GM23248 (cell line): ENCODE measurements around the gene IQCF2. TPM values are rescaled to one million over a fixed set of nuclear protein-coding genes. Genes with fewer than 3 reads are reported as not detected.

Experiments
- DNase-seq: peaks from one replicate; pipeline ENCODE4 v3.0.0-alpha.2; 2015
- H2AFZ ChIP-seq: fragments of 200-600 bp; sonication (generic); 2 replicates; pipeline ENCODE4 v1.6.1; 2016; ENCODE audit warnings: antibody characterized with exemption
- H3F3A ChIP-seq: fragments of 200-600 bp; sonication (generic); 2 replicates; pipeline ENCODE4 v1.6.1; 2016; ENCODE audit warnings: mild to moderate bottlenecking, antibody characterized with exemption, mixed run types; ENCODE audit not compliant: insufficient read depth
- H3K27ac ChIP-seq: fragments of 200-600 bp; sonication (generic); 2 replicates; pipeline ENCODE4 v1.5.1; 2016; ENCODE audit warnings: mild to moderate bottlenecking
- H3K27me3 ChIP-seq: fragments of 200-600 bp; sonication (generic); replicated peaks from 2 replicates; pipeline ENCODE4 v1.6.1; 2016; ENCODE audit warnings: mild to moderate bottlenecking; ENCODE audit not compliant: insufficient read depth
- H3K36me3 ChIP-seq: fragments of 200-600 bp; sonication (generic); 2 replicates; pipeline ENCODE4 v1.6.1; 2016; ENCODE audit warnings: low read depth, mild to moderate bottlenecking
- H3K4me1 ChIP-seq: fragments of 200-600 bp; sonication (generic); 2 replicates; pipeline ENCODE4 v1.6.1; 2016; ENCODE audit warnings: mild to moderate bottlenecking; ENCODE audit not compliant: insufficient read depth
- H3K4me2 ChIP-seq: fragments of 200-600 bp; sonication (generic); one replicate; pipeline ENCODE4 v1.6.1; 2016; ENCODE audit warnings: mild to moderate bottlenecking; ENCODE audit not compliant: unreplicated experiment
- H3K4me3 ChIP-seq: fragments of 200-600 bp; sonication (generic); 2 replicates; pipeline ENCODE4 v1.5.1; 2016; ENCODE audit warnings: mild to moderate bottlenecking
- H3K79me2 ChIP-seq: fragments of 200-600 bp; sonication (generic); 2 replicates; pipeline ENCODE4 v1.6.1; 2016; ENCODE audit warnings: mild to moderate bottlenecking; ENCODE audit not compliant: insufficient read depth
- H3K9ac ChIP-seq: fragments of 200-600 bp; sonication (generic); 2 replicates; pipeline ENCODE4 v1.6.1; 2016; ENCODE audit warnings: mild to moderate bottlenecking
- H3K9me2 ChIP-seq: fragments of 200-600 bp; sonication (generic); 2 replicates; pipeline ENCODE4 v1.6.1; 2016; ENCODE audit warnings: mixed run types, mild to moderate bottlenecking, moderate library complexity; ENCODE audit not compliant: insufficient read depth
- H3K9me3 ChIP-seq: fragments of 200-600 bp; sonication (generic); one replicate; pipeline ENCODE4 v1.6.1; 2017; ENCODE audit warnings: low read depth
- H4K20me1 ChIP-seq: fragments of 200-600 bp; sonication (generic); 2 replicates; pipeline ENCODE4 v1.6.0; 2016; ENCODE audit not compliant: insufficient read depth
- EZH2 ChIP-seq: fragments of 200-600 bp; sonication (generic); IDR thresholded peaks from 2 replicates; pipeline ENCODE4 v1.6.1; 2018; ENCODE audit warnings: antibody characterized with exemption, mild to moderate bottlenecking; ENCODE audit not compliant: insufficient read depth, poor library complexity, severe bottlenecking
- EZH2phosphoT487 ChIP-seq: fragments of 200-600 bp; sonication (generic); IDR thresholded peaks from 2 replicates; pipeline ENCODE4 v1.6.1; 2018; ENCODE audit warnings: antibody characterized with exemption, moderate library complexity, mild to moderate bottlenecking, low read depth; ENCODE audit not compliant: insufficient read depth
- WGBS, 2 experiments: methylation state at CpG; one replicate each; pipeline ENCODE4 v1.1.6; 2015 to 2017; ENCODE audit warnings: low lambda C conversion rate in 2 of 2, low coverage in 1 of 2; ENCODE audit errors: missing lambda C conversion rate in 2 of 2; 5-methylcytosine and 5-hydroxymethylcytosine counted together
- in situ Hi-C: fragments of 300-500 bp; cut with MboI; formaldehyde crosslinking; loops from 2 replicates; pipeline ENCODE4 v1.15.0; 2020
- polyA plus RNA-seq: library from polyadenylated mRNA; unstranded; fragments of >200 nt; fragmentation: Nextera tagmentation; extraction: Ambion mirVana; gene quantifications from 2 replicates; pipeline ENCODE4 v1.2.1, GENCODE V29; 2016
- total RNA-seq: library from RNA; depleted of rRNA; stranded (reverse); fragments of >200 nt; shearing (Covaris generic); gene quantifications from 2 replicates; pipeline ENCODE4 v1.2.3, GENCODE V29; 2014

IQCF2 gene
- total and polyA plus RNA-seq, 2 experiments from 2014 or later, result not detected

GRCh38 chr3:51886447-51886846, 25.0 kb downstream of the IQCF2 start:
- TF ChIP-seq EZH2 (no peak), EZH2phosphoT487 (no peak)
- Histone ChIP-seq H3K4me1 (no peaks in the 10 kb centered on the region), H3K27me3 (peaks cover 4% of the 10 kb centered on the region), H3K36me3 (no peaks in the 10 kb centered on the region), H3K79me2 (no peaks in the 10 kb centered on the region), H4K20me1 (no peaks in the 10 kb centered on the region), H3K9ac (no peak overlapping the region), H2AFZ (no peak overlapping the region), H3K27ac (no peak overlapping the region), H3K9me3 (no peaks in the 10 kb centered on the region), H3F3A (no peaks in the 10 kb centered on the region), H3K4me3 (no peak overlapping the region), H3K4me2 (no peak overlapping the region), H3K9me2 (no peaks in the 10 kb centered on the region)
- no peak for DNase-seq
- in situ Hi-C loops, result no loop called here

- Histone ChIP-seq H3K9me2 (no peaks in the 10 kb centered on the region), H4K20me1 (no peaks in the 10 kb centered on the region), H3K4me2 (no peak overlapping the region), H3K27me3 (peaks cover 8% of the 10 kb centered on the region), H3K79me2 (no peaks in the 10 kb centered on the region), H3K36me3 (no peaks in the 10 kb centered on the region), H3K4me3 (no peak overlapping the region), H2AFZ (no peak overlapping the region), H3K9me3 (no peaks in the 10 kb centered on the region), H3K9ac (no peak overlapping the region), H3K4me1 (no peaks in the 10 kb centered on the region), H3F3A (no peaks in the 10 kb centered on the region), H3K27ac (no peak overlapping the region)
- no peak for DNase-seq
- in situ Hi-C loops, result no loop called here
- no peak for TF ChIP-seq EZH2
- no peak for TF ChIP-seq EZH2phosphoT487
- WGBS, 2 experiments, result 66 to 72% methylated on average over 2 of the region's 2 CpGs
Observed at GRCh38 chr3:51887620-51888019, 26.2 kb downstream of the IQCF2 start.

GRCh38 chr3:51888463-51889105, 27.2 kb downstream of the IQCF2 start:
- no peaks in the 10 kb centered on the region for H4K20me1 ChIP-seq
- no peak overlapping the region for H3K9ac ChIP-seq
- DNase-seq, result no peak
- in situ Hi-C loops, result no loop called here
- no peak overlapping the region for H3K4me2 ChIP-seq
- no peaks in the 10 kb centered on the region for H3K9me2 ChIP-seq
- H3K79me2 ChIP-seq, result no peaks in the 10 kb centered on the region
- no peak overlapping the region for H2AFZ ChIP-seq
- no peaks in the 10 kb centered on the region for H3K9me3 ChIP-seq
- H3K4me3 ChIP-seq, result no peak overlapping the region
- TF ChIP-seq EZH2 (no peak), EZH2phosphoT487 (no peak)
- no peak overlapping the region for H3K27ac ChIP-seq
- no peaks in the 10 kb centered on the region for H3F3A ChIP-seq
- 66 to 75% methylated on average over 12 of the region's 12 CpGs for WGBS, 2 experiments
- H3K4me1 ChIP-seq, result no peaks in the 10 kb centered on the region
- H3K36me3 ChIP-seq, result no peaks in the 10 kb centered on the region
- H3K27me3 ChIP-seq, result peaks cover 8% of the 10 kb centered on the region

DNA sequence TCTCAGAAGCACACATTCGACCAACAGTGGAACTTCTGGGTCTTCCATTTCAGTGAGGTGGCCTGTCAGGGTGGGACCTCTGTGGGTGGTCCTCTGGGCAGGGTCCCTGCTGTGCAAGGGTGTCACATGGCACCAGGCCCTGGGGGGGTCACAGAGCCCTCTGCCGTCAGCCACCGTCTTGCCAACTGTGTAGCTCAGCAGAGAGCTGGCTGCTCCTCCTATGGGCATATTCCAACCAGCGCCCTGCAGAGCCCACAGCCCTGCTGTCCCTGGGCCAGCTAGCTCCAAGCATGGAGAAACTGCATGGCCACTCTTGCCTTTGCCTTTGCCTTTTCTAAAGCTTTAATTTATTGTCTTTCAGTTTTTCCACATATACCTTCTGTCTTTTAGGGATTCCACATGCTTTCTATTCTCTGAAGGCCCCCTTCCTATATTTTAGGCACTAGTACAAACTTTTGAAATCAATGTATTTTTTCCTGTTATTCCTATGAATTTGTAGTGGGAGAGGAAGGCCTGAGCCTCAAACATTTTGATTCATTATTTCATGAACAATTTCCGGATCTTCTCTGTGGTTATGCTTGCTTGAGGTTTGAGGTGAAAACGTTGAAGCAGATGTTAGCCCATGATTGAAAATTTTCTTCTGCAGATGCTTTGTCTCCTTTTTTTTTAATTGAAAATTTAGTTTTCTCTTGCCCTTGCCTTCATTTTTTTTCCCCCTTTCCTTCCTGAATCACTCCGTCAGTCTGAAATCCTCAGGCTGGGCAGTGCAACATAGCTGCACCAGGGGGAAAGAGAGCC, 30.0 kb downstream of the IQCF2 start:
- WGBS, 2 experiments, result 36 to 39% methylated on average over 7 of the region's 7 CpGs
- H3K9me3 ChIP-seq, result no peaks in the 10 kb centered on the region
- no peak overlapping the region for H3K27ac ChIP-seq
- TF ChIP-seq EZH2phosphoT487, result no peak
- no peak for TF ChIP-seq EZH2
- no peaks in the 10 kb centered on the region for H3K9me2 ChIP-seq
- no peaks in the 10 kb centered on the region for H3K79me2 ChIP-seq
- no peak overlapping the region for H3K9ac ChIP-seq
- H3F3A ChIP-seq, result no peaks in the 10 kb centered on the region
- no peaks in the 10 kb centered on the region for H3K4me1 ChIP-seq
- in situ Hi-C loops, result no loop called here
- no peak overlapping the region for H3K4me3 ChIP-seq
- H3K27me3 ChIP-seq, result peaks cover 11% of the 10 kb centered on the region
- no peak for DNase-seq
- no peak overlapping the region for H3K4me2 ChIP-seq
- H4K20me1 ChIP-seq, result no peaks in the 10 kb centered on the region
- H2AFZ ChIP-seq, result no peak overlapping the region
- no peaks in the 10 kb centered on the region for H3K36me3 ChIP-seq
